Subcutaneous adipose tissue (tissue), 4 donors: ENCODE data around the gene VPS51. TPM values are rescaled to one million over a fixed set of nuclear protein-coding genes. Genes with fewer than 3 reads are reported as not detected.

Experiments
- total RNA-seq, 4 donors: library from RNA; depleted of rRNA; stranded (reverse); fragments of >200 nt; gene quantifications; one replicate each; pipeline ENCODE4 v1.1.0, GENCODE V29; 2016
- TF ChIP-seq, protein P1 (sequence below): fragments of 450-650 bp; IDR thresholded peaks from one replicate; pipeline ENCODE4 v1.5.1; 2016; ENCODE audit warnings: low read depth, mild to moderate bottlenecking, control low read depth, antibody characterized with exemption, moderate library complexity

The VPS51 gene
- total RNA-seq, 4 donors from 2014 or later = 84.8 to 300 (median 174) TPM

DNA sequence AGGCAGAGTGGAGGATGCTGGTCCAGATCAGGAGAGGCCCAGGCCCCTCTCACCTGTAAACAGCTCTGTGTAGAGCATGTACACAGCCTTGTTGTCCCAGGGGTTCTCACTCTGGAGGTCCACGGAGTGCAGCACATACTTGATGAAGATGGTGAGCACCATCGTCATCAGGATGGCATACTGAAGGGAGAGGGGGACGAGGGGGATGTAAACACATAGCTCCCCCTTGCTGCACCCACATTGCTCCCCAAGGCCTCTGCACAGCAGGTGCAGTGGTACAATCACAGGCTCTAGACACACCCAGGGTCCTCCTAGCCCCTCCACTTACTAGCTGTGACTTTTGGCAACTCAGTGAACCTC lies 35.4 kb downstream of the VPS51 start:
- TF ChIP-seq, protein P1, sequence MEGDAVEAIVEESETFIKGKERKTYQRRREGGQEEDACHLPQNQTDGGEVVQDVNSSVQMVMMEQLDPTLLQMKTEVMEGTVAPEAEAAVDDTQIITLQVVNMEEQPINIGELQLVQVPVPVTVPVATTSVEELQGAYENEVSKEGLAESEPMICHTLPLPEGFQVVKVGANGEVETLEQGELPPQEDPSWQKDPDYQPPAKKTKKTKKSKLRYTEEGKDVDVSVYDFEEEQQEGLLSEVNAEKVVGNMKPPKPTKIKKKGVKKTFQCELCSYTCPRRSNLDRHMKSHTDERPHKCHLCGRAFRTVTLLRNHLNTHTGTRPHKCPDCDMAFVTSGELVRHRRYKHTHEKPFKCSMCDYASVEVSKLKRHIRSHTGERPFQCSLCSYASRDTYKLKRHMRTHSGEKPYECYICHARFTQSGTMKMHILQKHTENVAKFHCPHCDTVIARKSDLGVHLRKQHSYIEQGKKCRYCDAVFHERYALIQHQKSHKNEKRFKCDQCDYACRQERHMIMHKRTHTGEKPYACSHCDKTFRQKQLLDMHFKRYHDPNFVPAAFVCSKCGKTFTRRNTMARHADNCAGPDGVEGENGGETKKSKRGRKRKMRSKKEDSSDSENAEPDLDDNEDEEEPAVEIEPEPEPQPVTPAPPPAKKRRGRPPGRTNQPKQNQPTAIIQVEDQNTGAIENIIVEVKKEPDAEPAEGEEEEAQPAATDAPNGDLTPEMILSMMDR = no peak

DNA sequence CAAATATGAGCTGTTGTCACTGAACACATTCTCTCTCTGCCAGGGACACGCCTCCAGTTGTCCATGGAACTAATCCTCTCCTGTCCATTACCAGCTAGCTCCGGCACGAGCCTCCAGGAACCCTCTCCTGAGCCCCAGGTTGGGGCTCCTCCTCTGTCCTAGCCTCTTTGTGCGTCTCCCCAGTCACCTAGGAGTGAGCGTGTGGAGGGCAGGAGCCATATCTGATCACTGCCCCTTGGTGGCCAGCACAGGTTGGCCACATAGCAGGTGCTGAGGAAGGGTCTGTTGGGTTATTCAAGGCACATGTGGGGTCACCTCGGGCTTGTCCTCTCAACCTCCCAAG lies 35.9 kb downstream of the VPS51 start:
- TF ChIP-seq, protein P1 = no peak

DNA sequence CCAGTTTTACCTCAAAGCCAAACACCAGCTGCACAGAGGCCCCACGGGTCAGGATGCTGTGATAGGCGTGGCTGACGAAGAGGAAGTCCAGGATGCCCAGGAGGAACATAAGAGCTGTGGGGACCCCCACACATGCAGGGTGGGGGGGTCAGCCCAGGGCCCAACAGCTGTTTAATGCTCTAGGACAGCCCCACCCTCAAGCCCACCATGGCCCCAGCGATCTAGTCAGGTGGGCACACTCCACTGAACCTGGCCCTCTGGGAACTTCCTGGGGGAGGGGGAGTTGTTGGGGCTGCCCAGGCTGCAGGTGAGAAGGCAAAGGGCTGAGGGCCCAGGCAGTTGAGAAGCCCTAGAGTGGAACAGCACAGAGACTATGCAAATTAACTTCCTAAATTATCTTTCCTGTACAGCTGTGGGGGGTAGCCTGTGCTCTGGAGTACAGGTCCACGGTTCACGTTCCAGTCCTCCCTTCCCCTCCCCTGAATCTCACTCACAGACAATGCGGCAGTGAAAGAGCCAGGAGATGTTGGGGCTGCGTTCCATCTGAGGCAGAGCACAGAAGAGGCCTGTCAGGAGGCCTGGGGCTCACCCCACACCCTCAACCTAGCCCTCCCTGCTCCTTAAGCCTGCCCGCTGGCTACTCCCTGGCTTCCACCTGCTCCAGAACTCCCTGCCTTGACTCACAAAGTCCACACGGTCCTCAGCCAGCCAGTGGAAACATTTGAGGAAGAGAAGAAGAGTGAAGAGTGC lies 36.4 kb downstream of the VPS51 start:
- TF ChIP-seq, protein P1 = no peak

DNA sequence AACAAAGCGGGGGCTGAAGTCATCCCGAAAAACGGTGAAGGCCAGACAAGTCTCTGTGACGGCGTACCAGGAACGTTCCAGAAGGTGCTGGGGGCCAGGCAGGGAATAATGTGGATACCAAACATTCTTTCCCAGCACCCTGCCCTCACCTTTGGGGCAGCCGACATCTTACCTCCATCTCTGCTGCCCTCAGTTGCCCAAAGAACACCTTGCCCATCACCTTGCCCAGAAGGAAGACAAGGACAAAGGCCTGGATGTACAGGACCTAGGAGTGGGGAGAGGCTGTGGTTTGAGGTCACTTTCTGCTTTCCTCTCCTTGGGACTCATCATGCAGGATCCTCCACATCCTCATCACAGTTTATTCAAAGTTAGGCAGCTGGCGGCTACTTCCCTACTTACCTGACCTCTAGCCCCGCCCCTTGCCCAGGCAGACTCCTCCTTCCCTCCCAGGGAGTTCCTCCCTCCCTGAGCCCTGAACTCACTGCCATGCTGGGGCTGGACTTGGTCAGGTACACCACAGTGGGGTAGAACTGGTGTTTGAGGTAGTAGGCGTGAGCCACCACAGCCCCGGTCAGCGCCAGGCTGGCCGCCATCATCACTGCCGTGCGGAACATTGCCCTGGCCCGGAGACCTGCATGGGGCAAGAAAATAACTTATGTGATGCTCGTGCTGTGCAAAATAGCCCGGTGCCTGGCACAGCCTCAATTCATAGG lies 37.1 kb downstream of the VPS51 start:
- TF ChIP-seq, protein P1 = no peak

DNA sequence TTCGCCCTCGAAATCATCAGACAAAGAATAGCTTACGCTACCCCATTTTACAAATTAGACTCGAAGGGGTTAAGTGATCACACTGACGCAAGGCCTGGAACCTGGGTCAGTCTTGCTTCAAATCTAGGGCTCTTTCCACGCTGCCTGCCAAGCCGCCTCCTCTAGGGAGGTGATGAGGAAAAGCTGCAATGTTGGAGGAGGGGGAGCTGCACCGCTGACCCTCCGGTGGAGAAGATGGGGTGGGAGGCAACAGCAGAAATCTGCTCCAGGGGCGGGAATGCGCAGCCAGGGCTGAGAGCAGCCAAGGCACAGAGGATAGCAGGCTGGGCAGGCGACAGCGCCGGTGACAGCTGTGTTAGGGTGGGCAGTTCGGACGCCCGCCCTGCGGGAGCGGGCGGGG lies 37.7 kb downstream of the VPS51 start:
- TF ChIP-seq, protein P1 = no peak

DNA sequence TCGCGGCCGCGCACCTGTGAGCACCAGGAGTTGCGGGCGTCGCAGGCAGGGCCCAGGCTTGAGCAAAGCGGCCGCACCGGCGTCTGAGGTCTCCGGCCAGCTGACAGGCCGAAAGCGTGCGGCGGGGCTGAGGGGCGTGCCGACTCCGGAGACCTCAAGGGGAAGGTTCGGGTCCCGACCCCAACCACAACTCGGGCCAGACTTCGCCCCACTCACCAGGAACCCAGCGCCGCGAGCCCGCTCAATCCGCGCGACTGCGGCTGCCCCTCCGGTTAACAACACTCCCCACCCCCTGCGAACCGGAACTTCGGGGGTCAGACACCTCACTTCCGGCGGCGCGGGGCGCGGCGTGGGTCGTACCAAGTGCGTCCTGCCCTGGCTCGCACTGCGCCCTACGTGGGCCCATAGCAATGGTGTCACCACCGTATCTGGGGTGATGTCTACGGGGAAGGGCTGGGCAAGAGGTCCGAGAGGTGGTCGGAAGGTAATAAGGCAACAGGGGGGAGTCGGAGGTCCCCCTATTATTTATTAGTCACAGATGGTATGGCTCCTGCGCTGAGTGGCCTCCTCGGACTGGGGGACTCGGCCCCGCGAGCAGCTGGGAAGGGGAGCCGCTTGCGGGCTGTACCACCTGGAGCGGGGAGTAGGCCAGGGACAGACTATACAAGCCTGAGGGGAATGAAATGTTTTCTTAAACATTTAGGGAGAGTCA lies 38.4 kb downstream of the VPS51 start, which contains the start of gene SYVN1:
Gene SYVN1 (minus strand): TSS at position 280 of the 712 bp plus-strand sequence. CDS start 918 bp downstream, outside the sequence.
- TF ChIP-seq, protein P1 = no peak
